GM21528 (cell line): ENCODE measurements around the gene KCNMA1.

Source experiments
- ATAC-seq: cut with Tn5 transposase; IDR thresholded peaks from one replicate; pipeline ENCODE4 v1.9.1; 2021; ENCODE audit warnings: mild to moderate bottlenecking, moderate library complexity; ENCODE audit not compliant: unreplicated experiment, low FRiP score

KCNMA1 gene

DNA sequence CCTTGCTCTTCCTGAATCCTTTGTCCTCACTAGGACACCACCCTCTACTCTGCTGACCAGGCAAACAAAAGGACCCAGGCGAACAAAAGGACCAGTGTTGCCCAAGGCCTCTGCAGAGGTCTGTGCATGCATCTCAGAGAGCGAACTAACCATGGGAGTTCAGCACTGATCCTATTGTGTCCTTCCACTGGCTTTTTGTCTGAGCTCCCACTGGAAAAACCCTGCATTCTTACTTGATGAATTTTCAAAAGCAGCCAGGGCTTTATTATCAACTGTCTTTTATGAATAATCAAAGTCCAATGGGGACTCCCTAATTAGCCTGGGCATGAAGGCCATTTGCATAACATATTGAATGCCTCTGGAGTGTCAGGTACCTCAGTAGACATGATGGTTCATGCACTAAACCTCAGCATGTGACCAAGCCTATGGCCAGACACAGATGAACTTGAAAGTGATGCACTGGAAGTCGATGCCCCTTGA lies 140.6 kb downstream of the KCNMA1 start:
- ATAC-seq: no peak

GRCh38 chr10:77494756-77495541 lies 142.7 kb downstream of the KCNMA1 start:
- ATAC-seq: no peak

DNA sequence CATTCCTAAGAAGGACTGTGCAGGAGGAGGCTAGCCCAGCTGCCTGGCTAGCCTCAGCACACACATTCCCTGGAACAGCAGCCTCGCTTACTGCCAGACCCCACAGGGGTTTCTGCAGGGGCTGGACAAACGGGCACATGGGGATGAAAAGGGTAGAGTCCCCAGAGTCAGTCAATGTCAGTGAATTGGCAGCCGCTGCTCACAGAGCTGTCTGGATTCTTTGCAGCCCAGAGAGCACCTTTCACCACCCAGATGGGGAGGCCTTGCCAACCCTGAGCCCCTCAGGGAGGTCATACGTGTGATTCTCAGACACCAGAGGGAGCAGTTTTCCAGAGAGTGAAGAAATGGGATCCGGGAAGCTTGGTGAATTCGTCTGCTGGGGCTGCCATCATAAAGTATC lies 143.3 kb downstream of the KCNMA1 start:
- no peak for ATAC-seq

GRCh38 chr10:77493851-77494261 lies 143.8 kb downstream of the KCNMA1 start:
- no peak for ATAC-seq

- ATAC-seq: no peak
Observed at GRCh38 chr10:77493239-77493806, 144.3 kb downstream of the KCNMA1 start.

DNA sequence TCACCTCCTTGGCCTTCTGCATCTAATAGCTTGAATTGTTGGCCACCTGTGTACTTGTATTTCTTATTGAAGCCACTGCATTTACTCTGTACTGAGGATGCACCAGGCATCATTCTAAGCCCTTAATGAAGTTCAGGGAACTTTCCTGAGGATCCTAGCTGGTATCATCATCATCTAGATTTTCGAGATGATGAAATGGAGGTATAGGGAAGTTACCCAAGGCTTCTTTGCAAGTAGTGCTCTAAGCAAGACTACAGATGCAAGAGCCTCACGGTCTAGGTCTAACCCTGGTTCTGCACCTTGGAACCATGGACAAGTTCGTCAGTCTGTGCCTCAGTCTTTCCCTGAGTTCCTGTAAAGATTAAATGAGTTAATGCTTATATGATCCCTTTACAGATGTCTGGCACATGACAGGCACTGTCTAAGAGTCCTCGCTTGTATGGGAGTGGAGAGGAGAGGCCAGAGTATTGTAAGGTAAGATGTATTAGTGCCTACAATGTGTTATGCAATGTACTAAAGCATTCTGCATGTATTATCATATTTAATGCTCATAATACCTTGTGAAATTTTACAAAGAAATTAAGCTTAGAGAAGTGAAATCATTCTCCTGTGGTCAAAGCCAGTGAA lies 145.1 kb downstream of the KCNMA1 start:
- ATAC-seq: no peak

DNA sequence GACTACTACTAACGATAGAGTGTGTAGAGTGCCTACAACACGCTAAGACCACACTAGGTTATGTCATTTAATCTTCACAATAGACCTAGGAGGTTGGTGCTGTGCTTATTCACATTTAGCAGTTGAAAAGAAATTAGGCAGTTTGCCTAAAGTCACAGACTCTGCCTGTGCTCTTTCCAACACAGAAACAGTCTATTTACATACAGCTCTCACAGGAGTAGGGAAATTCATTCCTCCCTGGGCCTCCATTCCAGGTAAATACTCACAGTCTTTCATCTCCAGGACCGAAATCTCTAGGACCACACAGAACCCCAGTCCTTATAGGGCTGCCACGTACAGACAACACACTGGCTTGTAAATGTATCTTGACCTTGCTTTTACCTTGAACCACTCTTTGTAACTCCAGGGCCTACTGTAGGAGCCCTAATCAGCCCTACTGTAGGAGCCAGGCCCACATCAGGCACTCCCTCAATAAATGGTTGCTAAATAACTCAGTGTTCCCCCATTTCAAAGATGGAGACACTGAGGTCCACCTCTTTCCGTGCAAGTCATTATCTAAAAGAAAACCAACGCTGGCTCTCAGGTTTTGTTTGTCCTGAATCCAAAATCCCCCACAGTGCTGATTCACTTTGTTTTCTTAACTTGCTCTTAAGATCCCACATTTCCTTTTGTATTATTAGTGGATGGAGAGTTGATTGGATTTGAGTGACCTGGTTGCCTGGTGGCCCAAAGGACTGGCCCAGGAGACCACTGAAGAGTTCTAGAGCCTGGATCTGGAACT lies 146.9 kb downstream of the KCNMA1 start:
- no peak for ATAC-seq

DNA sequence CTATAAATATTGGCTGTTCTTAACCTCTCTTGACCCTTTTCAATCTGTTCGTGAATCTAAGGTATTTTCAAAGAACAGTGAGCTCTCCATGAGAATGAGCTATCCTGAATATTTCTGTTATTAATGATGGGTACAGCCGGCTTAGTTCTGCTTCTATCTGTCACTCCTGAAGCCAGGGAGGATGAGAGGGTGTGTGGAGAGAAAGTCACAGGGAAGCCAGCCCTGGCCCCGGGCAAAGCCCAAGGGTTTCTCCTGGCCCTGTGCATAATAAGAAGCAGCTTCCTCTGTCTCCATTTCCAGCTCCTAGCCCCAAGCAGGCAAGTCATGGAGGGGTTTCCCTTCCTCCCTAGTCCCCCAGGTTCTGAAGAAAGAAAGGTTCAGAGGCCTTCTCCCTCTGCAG lies 151.1 kb downstream of the KCNMA1 start:
- no peak for ATAC-seq

- no peak for ATAC-seq
Observed at GRCh38 chr10:77485847-77486246, 151.8 kb downstream of the KCNMA1 start.

DNA sequence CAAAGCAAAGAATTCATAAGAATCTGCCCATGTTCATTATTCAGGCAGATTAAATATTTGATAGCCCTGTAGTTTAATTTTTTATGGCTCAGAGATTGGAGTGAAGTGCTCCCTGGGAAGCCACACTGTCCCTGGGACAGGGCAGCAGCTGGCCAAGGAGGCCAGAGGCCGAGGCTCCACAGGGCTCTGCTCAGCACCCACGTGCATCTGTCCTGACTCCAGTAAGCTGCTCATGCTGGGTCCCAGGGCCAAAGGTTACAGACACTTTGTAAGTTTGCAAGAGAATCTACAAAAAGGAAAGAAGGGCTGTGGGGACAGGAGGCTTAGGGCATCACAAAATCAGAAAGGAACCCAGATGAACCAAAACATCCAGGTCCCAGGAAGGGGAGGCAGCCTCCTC lies 155.5 kb downstream of the KCNMA1 start:
- ATAC-seq: no peak

DNA sequence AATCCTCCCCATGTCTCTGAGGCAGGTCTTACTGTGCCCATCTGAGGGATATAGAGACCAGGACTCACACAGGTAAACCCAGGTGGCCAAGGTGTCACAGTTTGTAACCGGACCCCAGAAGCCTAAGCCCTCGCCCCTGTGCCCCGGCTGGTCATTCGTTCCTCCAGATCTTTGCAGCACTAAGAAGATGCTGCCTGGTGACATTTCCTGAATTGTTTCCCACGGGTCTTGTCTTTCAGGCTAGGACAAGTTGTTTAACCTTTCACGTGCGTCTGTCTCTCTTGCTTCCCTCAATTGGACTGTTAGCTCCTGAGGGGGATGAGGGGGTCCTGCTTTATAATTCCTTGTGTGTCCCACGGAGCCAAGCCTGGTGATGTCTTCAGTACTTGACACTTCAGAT lies 158.0 kb downstream of the KCNMA1 start:
- ATAC-seq: no peak

GRCh38 chr10:77478962-77479359 lies 158.6 kb downstream of the KCNMA1 start:
- ATAC-seq: no peak

DNA sequence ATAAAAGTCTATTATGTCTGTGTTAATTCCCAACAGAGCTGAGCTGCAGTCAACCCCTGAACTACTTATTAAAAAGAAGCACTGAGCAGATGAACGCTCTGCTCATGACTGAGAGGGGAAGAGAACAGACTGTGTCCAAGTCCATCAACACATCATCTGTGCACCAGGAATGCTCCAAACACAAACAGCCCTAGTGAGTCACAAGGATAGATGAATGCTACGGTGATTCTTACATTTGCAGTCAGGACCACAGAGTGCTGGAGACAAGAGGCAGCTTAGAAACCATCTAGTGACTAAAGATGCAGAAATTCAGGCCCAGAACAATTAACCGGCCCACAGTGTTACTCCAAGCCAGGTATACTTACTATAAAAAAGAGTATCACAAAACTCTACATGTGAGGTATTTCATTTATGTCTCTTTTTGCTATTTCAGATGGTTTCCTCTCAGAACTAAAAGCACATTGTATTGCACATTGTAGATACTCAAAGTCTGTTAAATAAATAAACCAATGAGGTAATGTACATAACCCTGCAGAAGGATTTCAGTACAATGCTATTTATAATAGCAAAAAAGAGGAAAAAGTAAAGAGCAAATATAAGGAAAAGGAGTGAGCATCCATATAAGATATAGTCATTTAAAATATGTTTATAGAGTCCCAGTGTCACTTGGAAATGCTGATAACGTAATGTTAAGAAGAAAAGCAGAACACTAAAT lies 159.2 kb downstream of the KCNMA1 start:
- ATAC-seq: no peak

DNA sequence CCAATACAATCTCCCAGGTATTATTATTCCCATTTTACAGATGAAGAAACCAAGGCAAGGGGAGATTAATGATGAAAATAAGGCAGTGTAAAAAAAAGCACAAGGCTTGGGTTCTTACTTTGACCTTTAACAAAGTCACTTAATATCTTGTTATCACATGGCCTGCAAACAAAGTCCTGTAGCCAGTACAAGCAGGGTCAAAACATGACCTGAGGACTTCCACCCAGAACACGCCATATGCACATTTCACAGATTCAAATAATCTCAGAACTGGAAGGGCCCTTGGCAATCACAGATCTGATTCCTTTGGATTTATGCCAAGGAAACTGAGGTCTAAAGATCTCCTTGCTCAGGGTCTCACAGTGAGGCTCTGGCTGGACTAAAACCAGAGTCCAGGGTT lies 162.1 kb downstream of the KCNMA1 start:
- no peak for ATAC-seq

- ATAC-seq: no peak
Observed at GRCh38 chr10:77474939-77475338, 162.7 kb downstream of the KCNMA1 start.

DNA sequence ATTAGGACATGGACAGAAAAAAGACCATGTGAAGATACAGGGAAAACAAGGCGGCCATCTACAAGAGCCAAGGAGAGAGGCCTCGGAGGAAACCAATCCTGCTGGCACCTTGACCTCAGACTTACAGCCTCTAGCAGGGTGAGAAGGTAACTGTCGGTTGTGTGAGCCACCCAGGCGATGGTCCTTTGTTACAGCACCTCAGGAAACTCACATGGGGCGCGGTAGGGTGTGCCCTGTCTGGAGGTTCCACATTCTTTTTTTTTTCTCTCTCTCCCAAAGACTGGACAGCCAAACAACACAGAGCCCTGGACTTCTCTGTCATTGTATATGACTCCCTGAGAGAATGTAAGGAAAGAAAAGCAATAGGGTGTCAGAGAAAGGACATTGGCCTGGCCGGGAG lies 163.2 kb downstream of the KCNMA1 start:
- ATAC-seq: no peak

- ATAC-seq: no peak
Observed at GRCh38 chr10:77472146-77472545, 165.5 kb downstream of the KCNMA1 start.

- ATAC-seq: no peak
Observed at GRCh38 chr10:77471069-77471536, 166.5 kb downstream of the KCNMA1 start.

GRCh38 chr10:77467422-77467963 lies 170.1 kb downstream of the KCNMA1 start:
- ATAC-seq: no peak
